GM21825 (cell line): ENCODE results near the gene KRT23.

Experiments used
- ATAC-seq: cut with Tn5 transposase; IDR thresholded peaks from one replicate; pipeline ENCODE4 v1.9.1; 2021; ENCODE audit warnings: mild to moderate bottlenecking, moderate library complexity; ENCODE audit not compliant: unreplicated experiment

The KRT23 gene

DNA sequence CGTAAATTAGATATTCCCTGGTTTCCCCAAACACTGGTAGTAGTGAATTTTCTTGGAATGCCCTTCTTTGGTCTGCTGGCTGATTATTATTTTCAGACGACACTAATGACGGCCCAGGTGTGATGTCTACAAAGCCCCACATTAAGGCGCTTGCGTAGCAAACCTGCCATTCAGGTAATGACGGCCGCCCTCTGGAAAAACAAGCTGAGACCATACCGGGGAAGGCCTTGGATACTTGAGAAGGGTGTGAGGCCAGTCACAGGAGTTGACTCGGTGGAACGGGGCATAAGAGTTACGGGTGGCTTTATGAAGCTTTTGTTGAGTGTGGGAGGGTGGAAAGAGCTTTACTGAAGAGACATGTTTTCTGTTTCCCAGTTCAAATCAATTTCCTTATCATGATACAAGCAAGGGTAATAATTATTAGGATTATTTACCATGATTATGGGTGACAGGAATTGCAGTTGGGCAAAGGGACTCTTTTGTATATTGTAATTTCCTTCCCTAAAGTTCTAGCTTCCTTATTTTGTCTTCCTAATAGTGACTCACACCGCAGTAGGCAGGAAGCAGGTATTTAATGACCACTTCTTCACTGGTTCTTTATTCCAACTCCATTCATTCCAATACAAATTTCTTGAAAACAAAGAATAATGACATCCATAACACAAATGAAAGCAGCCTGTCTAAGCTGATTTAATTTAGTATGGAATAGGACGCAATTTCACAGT is 24.8 kb downstream of the KRT23 start:
- ATAC-seq, result no peak

DNA sequence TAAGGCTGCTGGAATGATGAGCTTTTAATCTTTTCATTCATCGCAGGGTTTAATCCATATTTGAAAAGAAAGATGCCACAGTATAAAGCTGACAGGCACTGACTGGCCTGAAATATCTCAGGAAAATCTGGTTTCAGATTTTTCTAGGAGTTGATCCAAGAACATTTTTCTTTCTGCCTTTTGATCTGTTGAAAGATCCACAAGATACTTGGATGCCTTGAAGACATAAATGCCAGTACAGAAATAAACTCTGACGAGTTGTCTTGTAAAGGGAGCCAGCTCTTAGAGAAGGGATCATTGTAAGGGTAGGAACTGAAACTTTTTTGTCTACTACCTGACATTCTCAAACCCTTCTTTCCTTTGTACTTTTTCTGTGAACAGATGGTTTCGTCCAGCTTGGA is 27.0 kb downstream of the KRT23 start:
- no peak for ATAC-seq

DNA sequence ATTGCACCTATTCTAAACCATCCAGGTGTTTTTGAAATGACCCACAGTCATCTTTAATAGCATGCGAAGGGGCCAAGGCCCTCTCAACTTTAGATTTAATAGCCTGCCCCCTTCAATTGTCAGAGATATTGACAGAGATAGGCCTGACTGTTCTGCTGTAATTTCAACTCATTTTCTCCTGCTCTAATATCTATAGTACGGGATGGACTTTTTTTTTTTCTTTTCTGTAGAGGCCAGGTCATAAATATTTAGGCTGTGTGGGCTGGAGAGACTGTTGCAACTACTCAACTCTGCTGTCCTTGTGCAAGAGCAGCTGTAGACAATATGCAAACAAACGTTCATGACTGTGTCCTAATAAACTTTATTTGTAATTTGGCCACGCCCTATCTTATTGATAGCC is 27.7 kb downstream of the KRT23 start:
- no peak for ATAC-seq

GRCh38 chr17:40909351-40909750 is 28.1 kb downstream of the KRT23 start:
- no peak for ATAC-seq

DNA sequence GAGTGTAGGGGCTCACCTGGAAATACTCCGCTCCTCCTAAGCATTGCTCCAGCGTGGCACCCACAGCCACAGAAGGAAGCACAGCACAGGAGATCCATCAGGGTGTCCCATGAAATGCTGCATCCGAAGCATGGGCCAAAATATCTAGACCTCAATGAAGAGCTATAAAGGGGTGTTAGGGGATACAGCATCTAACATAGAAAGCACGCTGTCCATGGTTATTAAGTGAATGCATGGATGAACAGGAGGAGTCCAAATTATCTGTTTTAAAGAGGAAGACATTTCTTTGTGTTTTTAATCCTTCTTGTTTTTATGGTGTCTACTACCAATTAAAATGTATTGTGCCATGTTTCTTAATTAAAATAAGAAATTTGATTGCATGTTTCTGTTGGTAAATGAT is 30.8 kb downstream of the KRT23 start:
- ATAC-seq, result no peak

DNA sequence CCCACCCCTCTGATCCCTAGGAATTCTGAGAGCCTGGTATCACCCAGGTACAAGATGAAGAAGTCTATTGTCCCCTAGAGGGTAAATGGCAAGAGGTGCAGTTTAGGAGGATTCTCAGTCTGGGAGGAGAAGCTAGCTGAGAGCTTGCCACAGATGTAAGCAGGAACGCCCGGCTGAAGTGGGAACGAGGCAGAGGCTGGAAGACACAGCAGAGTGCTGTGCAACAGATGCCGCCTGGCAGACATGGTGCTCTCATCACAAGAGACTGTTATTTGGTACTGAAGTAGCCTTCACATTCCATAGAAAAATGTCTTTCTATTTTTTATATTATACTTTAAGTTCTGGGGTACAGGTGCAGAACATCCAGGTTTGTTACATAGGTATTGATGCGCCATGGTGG is 32.1 kb downstream of the KRT23 start:
- ATAC-seq, result no peak

- ATAC-seq, result peak; percentile 52
Measured at GRCh38 chr17:40903129-40903847, 34.2 kb downstream of the KRT23 start.

DNA sequence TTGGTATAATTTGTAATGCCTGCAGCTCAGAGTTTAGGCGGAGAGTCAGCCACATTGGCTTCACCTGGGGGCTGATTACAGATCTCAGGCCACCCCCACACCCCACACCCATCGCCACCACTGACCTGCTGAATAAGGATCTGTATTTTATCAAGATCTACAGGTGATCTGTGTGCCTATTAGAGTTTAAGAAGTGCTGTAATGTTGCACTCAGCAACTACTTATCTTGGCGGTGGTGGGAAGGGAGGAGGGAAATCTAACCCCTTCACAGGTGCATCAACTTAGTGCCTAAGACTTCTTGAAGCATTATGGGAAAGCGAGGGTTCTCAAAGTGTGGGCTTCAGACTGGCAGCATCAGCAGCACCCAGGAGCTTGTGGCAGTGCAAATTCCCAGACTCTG is 34.9 kb downstream of the KRT23 start:
- ATAC-seq, result no peak

GRCh38 chr17:40901981-40902474 is 35.4 kb downstream of the KRT23 start:
- no peak for ATAC-seq

DNA sequence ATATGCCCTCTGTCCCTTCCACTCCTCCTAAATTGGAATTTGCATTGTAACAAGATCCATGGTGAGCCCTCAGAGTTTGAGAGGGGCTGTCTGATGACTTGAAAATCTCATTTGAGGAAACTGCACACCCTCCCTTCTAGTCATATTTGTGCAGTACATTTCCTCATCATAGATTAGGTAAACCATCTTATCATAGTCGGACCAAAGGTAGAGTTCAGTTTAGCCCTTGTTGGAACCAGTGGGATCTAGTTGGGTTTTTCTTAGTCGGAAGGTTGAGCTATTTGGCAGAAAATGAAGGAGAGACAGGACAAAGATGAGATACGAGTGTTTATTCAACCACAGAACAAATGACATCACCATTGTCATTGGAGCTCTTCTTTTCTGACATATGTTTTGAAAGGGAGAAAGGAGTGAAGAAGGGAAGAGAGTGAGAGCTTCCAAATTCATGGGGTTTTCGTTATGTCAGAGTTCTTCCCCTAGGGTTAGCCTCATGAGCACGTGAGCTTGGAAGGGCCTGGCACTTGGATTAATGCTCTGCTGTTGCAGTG is 36.6 kb downstream of the KRT23 start:
- no peak for ATAC-seq

- ATAC-seq, result no peak
Measured at GRCh38 chr17:40896916-40897455, 40.5 kb downstream of the KRT23 start.

DNA sequence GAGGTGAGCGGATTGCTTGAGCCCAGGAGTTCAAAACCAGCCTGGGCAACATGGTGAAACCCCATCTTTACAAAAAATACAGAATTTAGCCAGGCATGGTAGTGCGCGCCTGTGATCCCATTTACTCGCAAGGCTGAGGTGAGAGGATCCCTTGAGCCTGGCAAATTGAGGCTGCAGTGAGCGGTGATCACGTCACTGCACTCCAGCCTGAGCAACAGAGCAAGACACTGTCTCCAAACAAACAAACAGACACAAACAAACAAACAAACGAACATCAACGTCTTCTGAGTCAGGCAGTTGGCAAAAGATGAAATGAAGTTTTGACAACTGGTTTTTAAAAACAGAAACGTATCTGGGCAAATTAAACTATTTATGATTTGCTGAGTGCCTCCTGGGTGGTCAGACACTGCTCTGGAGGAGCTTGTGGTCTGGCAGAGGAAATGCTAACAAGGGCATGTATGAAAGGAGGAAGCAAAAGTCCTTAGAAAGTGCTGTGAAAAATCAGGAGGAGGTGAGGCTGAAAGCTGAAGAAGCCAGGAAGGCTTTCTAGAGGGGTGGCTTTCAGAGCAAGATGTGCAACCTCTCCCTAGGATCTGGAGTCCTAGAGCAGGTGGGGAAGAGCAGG is 42.2 kb downstream of the KRT23 start:
- no peak for ATAC-seq

GRCh38 chr17:40888196-40888720 is 49.2 kb downstream of the KRT23 start:
- ATAC-seq, result no peak

GRCh38 chr17:40886090-40886489 is 51.4 kb downstream of the KRT23 start:
- no peak for ATAC-seq

DNA sequence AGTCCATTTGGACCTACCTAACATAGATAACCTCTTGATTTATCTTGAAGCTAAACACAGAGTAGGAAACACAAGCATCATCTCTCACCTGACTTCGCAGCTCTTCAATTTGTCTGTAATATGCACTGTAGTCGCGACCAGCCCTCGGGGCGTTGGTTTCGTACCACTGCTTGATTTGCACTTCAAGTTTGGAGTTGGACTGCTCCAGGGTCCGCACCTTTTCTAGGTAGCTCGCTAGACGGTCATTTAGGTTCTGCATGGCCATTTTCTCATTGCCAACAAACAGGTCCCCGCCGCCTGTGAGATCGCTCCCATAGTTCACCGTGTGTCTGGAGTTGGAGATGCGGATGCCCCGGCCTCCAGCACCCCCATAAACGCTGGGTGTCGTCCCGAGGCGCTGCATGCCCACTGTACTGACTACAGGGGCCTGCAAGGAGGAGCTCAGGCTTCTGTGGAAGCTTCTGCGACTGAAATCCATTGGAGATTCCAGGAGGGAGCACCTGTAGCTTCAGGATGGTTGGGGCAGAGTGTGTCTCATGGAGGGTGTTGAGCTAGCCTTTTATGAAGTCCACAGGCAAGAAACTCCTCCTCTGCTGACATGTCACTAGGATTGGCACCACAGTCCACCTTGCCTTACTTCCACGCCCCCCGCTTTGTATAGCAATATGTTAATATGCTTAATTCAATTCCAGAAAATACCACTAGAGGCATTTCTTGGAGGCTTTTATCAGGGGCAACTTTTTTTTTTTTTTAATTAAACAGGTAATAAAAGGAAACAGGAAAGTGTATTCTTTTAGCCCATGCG is 52.5 kb downstream of the KRT23 start, which contains the start of gene KRT20:
Gene KRT20, minus strand, starts transcription at position 535 of the 805 bp plus-strand sequence. Its CDS starts 57 bp downstream, at position 478.
- no peak for ATAC-seq

- no peak for ATAC-seq
Measured at GRCh38 chr17:40883626-40884334, 53.7 kb downstream of the KRT23 start.

DNA sequence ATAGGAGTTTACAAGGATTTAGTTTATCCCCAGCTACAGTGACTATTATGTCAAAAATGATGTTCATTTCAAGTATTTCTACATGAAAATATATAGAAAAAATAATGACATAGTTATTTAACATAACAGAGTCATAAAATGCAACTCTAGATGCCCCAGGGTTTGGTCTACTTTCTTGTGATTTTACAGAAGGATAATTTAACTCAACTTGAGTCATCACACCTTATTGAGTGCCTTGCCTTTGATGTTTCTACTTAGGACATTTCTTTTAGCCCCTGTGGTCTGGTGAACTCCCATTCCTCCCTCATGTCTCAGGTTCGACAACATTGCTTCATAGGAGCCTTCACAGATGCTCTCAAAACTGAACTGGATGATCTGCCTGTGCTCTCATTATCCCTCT is 54.4 kb downstream of the KRT23 start:
- no peak for ATAC-seq

DNA sequence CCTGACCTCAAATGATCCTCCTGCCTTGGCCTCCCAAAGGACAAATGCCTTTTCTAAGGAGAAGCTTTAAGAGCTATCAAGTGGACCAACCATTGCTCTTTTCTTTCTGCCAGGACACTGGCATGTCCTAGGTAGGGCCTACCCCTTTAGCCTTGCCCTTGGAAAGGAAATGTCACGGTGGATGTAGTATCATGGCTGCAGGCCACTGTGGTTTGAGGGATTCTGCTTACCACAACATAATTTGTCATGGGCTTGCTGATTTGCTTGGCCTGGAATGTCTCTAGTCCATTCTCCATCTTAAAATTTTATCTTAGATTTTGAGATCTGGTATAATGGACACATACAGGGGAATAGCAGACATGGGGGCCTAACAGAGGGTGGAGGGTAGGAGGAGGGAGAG is 58.4 kb downstream of the KRT23 start:
- ATAC-seq, result no peak

DNA sequence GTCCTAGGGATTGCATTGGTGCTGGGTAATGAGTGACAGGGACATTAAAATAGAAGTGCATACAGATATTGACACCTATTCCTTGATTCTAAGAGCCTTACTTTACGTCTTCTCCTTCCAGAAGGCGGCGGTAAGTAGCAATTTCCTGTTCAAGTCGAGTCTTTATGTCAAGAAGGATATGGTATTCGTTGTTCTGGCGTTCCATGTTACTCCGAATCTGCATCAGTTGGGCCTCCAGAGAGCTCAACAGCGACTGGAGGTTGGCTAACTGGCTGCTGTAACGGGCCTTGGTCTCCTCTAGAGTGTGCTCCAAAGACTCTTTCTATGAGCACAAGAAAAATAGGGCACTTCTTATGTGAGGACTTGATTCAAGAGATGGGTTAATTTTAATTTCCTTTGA is 59.4 kb downstream of the KRT23 start:
- no peak for ATAC-seq

GRCh38 chr17:40873801-40874200 is 63.6 kb downstream of the KRT23 start:
- ATAC-seq, result no peak
